Activated T-cell treated with anti-CD3 and anti-CD28 coated beads, Interleukin-2, amount 50 U/mL, for 1 hour (primary cell): ENCODE measurements around the gene SFRP5.

ENCODE experiments used
- DNase-seq: peaks from one replicate; pipeline ENCODE4 v3.0.0-alpha.2; 2020

Gene SFRP5

DNA sequence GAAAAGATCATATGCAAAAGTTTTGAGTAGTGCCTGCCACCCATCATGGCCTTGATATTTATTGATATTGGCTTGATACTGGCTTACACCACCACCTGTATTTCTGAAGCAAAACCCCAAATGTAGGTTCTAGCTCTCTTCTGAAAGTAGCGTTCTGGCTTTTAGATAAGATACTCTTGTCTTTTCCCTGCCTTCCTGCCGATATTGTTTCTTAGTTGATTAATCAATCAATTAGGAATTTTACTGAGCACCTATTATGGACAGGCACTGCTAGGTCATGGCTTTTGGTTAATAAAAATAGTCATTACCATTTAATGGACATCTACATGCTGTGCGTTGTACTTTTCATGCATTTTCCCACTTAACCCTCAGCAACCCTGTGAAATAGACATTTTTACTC is 7.9 kb downstream of the SFRP5 start:
- no peak for DNase-seq

DNA sequence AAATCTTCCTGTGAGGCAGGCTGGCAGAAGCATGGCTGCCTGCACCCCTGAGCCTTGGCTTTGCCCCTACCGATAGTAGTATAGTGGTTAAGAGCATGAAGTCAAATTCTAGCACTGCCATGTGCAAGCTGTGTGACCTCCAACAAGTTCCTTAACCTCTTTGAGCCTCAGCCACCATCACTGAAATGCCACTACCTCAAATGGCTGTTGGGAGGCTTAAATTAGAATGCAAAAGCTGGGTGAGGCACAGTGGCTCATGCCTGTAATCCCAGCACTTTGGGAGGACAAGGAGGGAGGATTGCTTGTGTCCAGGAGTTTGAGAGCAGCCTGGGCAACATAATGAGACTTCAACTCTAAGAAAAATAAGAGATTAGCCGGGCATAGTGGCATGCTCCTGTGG is 8.4 kb downstream of the SFRP5 start:
- DNase-seq, result no peak

DNA sequence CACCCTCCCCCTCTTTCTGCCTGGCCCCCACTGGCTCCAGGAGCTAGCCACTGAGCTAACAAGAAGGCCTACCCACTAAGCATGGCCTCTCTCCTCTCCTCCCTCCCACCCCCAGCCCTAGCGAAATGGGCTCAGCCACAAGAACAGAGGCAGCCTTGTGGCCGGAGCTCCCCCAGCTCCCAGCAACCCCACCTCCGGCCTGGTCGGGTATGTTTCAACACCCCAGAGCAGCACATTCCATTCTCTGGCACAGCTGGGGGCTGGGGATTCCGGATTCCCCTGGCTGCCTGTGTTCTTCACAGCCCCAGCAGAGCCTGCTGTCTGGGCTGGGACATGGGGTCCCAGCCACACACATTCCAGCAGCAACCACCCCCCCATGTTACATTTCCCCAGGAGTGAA is 9.0 kb downstream of the SFRP5 start:
- DNase-seq, result no peak

DNA sequence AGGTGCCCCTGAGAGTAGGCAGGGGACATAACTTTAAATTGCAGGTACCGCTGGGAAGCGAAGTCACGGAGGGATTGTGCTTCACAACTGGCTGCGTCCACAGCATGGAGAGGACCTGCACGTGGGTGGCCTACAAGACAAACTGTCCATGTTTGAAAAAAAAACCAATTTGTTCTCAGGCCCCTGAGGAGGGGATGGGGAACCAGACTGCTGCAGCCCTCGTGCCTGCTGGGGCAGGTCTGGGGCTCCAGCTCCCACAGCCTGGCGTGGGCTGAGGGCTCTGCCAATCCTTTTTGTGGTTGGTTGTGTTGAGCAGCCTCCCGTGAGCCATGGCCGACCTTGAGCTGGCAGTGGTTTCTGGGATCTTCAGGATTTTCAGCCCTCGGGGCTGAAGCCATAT is 9.7 kb downstream of the SFRP5 start:
- no peak for DNase-seq

DNA sequence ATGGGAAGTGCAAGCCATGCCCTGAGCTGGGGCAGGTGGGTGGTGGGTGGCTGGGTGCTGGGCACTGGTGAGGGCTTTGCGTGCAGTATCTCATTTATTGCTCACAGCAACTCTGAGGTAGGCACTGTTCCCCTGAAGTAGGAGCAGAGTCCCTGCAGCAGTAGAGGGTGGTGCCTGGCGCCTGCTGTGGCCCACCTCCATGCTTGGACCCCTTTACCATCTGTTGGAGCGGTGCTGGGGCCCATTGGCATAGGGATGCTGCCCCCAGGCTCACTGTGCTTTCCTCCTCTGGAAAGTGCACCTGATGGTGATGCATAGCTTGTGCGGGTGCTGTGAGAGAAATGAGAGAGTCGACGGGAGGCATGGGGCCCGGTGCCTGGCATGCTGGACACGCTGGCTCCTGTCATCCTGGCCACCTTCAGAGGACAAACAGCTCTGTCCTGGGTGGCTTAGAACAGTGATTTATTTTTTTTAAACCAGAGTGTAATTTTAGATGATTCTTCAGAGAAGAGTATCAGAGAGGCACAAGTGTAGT is 10.4 kb downstream of the SFRP5 start:
- no peak for DNase-seq

DNA sequence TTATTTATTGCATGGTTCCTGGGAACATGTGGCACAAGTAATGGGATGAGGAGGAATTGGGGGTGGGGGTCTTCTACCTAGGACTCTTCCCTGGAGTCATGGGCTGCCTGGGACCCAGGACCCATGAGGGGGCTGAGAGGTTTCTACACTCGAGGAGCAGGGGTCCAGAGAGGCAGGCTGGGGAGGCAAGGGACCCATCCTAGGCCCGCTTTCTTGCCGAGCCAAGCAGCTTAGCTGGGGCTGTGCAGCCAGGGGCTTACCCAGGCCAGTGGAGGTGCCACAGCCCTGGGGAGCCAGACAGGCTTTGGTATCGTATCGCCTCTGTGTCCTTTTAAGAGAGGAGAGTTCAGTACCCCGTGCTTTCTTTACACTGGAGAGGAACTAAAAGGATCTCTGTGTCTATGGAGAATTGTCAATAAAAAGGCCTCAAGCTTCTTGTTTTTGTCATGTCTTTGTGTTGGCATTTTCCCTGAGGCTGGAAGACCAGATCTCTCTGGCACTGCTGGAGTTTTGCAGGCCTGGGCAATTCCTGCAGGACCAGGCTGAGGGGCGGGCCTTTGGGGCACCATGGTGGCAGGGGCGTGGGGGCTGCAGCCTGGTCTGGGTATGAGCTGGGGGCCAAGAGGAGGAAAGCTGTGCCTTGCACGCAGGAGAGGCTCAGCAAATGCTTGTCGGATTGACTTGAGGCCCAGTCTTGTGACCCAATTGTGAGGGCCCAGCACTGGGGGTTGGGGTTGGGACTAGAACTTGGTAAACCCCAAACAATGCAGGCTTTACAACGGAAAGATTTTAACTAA is 11.1 kb downstream of the SFRP5 start:
- no peak for DNase-seq

DNA sequence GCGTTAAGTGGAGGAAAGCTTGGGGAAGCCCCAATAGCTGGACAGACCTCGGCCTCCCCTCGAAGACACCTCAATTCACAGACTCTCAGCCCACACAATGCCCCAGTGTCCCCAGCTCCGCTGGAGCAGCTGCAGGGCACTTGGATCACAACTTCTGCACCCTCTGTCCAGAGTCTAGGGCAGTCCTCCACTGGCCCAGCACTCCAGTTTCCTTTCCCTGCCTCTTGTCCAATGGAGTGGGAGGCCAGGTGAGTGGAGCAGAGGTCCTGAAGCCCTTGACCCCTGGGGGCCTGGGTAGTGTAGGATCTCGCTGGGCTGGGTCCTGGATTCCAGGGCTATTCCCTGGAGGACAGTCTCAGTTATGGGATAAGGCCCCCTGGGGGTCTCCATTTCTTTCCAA is 11.9 kb downstream of the SFRP5 start:
- peak; percentile 13 for DNase-seq

DNA sequence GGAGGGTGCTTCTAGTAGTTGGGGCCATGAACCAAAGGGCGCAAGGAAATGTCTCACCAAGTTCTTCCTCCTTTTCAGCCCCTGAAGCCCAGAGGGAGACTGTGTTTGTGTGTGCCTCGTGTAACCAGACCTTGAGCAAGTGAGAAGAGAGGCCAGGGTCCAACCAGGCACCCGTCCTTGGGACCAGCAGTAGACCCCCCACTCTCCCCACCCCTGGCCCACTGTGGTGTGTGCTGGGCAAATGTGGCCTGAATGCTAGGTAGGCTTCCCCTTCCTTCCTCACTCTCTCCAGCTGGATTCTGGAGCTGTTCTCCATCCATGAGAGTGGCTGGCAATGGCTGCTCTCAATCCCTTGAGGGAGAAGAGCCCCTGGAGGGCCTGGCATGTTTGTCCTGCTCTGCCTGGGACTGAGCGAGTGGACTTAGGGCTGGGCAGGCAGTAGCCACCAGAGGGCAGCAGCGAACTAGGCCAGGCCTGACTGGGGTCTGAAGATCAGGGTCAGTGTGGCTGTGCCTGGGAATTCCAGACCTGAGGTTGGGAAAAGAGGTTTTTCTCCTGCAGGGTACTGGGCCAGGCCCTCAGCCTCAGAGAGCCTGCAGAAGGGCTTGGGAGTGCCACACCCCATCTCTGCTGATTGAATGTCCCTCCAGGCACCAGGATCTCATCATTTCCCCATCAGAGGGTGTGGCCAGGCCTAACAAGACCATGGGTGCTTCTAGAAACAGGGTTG is 12.5 kb downstream of the SFRP5 start:
- DNase-seq, result peak; percentile 60

DNA sequence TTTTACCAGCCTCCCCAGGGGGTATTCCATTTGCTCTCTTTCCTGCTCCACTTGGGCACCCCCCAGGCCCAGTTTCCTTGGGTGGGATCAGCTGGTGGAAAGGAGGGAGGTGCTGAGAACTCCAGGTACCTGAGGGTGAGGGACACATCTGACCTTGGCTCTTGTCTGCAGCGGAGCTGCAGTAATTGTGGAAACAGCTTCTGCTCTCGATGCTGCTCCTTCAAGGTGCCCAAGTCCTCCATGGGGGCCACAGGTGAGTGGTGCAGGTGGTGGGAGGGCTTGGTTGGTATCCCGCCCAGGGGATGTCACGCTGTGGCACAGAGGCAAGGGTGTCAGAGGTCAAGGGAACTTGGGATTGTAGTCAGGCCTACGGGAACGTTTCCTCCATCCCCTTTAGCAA is 14.3 kb downstream of the SFRP5 start:
- DNase-seq, result no peak

DNA sequence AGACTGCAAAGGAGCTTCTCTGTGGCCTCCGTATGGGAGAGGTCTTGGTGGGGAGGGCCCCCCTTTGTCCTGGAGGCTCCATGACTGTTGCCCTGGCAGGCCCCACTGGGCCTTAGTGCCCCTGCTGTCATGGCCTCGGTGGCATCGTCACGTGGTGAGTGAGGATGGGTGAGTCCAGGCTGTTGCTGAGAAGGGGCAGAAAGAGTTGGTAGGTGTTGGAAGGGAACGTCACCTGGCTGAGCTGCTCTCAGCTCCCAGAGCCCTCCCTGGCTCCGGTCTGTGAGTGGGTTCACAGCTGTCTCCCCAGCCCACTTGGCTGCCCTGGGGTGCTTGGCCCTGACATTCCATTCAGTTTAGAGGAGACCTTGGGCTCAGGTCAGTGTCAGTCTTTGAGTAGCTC is 16.1 kb downstream of the SFRP5 start:
- DNase-seq, result no peak

DNA sequence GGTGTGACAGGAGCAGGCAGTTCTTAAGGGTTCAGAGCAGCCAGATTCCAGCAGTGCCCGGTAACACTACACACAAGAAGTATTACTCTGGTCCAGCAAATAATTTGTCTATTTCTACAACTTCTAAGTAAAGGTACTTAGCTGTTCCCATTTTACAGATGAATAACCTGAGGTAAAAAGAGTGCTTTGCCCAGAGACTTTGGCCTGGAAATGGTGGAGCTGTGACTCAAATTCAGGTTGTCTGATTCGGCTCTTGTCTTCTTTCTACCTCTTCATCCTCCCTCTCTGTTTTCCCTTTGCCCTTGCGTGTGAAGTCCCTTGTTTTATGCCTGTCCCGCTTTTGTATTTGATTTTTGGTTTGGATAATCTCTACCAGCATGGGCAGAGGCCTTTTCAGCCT is 17.1 kb downstream of the SFRP5 start:
- no peak for DNase-seq

DNA sequence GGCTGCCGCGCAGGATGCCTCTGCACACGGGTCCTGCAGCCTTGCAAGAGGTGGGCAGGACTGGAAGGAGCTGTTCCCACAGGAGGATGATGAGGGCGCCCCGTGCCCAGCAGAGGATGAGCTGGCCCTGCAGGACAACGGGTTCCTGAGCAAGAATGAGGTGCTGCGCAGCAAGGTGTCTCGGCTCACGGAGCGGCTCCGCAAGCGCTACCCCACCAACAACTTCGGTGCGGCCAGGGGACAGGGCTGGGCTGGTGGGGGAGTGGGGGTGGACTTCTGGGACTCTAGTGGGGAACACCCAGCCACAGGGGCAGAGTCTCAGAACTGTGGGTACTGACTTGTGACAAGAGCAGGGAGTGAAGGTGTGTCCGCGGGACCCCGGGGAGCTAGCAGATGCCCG is 18.8 kb downstream of the SFRP5 start:
- no peak for DNase-seq

DNA sequence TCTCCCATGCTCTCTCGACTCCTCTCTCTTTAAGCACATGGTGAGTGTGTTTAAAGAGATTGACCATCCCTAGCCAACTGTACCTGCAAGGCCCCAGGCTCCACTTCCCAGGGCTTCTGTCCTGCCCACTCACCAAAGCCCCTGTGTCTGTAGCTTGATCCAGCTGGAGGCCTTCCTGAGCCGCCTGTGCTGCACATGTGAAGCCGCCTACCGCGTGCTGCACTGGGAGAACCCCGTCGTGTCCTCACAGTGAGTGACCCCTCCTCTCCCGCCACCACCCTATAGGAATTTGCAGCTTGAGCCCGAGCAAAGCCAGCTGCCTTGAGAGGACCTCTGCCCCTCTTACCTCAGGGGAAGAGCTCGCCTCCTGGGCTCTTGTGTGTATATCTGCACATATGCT is 23.7 kb downstream of the SFRP5 start:
- no peak for DNase-seq

DNA sequence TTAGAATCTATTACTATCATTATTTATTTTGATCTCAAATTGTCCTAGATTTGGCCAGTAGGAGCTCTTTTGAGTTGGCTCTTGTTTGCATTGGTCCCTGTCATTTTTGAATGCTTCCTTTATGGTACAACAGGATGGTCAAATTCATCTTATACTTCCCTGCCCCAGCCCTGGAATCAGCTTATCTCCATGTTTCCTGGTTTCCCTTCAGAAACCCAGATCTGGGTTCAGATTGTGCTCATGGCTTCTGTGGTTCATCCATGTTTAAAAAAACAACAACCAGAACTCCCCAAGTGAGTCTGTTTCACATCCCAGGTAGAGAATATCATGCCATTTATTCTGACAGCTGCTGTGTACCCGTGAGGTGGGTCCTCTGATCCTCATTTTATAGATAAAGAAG is 24.2 kb downstream of the SFRP5 start:
- DNase-seq, result no peak

DNA sequence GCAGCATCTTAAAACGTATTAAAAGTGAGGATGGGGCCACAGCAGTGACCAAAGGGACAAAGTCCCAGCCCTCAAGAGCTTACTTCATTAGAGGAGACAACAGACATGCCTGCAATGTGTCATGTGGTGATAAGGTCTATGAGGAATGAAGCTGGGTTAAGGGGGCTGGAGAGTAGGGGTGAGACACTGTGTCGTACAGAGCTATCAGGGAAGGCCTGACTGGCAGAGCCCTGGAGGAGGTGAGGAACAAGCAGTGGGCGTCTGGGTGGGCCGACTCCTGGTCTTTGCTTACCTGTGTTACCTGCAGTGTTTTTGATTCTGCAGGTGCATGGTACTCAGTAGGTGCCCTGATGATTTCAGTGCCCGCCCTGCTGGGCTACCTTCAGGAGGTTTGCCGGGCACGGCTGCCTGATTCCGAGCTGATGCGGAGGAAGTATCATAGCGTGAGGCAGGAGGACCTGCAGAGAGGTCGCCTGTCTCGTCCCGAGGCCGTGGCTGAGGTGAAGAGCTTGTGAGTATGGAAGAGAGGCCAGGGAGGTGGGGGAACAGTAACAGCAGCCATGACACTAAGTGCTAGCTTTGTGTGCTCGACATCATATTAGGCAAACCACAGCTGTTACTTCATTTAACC is 27.3 kb downstream of the SFRP5 start:
- DNase-seq, result no peak

DNA sequence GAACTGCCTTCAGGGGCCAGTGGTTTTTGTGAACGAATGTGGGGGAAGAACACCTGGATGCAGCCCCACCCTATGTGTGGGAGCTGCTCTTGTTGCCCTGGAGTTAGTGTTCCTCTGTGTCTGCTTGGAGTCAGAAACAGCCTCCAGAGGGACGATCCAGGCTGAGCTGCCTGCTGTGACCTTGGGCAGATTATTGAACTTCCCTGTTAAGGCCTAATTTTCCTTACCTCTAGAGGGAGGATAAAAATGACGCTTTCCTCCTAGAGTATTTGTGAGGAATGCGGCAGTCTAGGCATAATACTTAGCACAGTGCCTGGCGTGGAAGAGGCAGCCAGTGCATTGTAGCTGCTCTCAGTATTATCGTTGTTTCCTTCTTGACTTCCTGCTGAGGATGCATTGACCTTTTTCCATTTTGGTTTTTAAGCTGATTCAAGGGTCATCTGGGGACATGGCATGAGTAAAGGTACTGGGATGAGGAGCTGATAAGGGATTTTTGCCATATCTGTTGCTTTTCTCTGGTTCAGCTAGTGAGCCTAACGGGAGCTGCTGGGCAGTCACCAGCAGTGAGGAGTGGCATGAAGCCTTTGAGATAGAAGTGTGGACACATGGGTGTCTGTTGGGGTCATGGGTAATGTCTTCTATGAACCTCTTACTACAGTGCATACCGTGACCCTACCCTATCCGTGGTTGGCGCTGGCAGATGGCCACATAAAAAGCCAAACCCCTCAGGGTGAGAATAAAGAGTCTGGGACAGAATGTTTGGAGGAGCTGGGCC is 28.4 kb downstream of the SFRP5 start:
- DNase-seq, result no peak

DNA sequence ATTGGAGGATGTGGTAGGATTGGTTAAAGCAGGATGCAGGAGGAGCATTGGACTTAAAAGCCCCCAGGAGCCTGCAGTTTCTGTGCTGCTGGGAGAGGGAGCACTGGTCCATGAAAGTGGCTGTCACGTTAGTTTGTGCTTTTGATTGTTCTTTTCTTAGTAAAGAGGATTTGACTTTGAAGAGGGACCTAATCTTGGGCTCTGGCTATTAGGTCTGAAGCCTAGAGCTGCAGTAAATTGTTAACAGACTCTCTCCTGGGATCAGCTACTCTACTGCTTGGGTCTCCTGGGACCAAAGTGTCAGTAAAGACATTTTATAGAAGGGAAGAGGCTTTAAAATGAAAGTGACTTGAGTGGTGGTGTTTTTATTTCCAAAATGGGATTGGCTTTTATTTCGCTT is 31.2 kb downstream of the SFRP5 start:
- no peak for DNase-seq

DNA sequence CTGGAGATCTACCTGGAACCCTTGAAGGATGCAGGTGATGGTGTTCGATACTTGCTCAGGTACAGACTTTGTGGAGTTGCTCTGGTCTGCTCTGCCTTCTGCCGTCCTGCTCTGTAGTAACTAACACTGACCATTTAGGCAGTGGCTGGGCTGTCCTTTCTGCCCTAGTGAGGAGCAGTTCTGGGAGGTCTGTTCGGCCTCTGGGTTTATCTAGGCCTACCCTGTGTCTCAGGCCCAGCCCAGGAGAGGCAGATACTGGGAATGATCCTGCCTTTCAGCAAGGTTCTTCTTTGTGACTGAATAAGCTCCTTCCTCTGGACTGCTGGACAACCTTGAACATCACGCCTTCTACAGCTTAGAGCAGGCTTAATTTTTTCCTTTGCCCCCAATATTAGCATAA is 33.2 kb downstream of the SFRP5 start:
- no peak for DNase-seq

DNA sequence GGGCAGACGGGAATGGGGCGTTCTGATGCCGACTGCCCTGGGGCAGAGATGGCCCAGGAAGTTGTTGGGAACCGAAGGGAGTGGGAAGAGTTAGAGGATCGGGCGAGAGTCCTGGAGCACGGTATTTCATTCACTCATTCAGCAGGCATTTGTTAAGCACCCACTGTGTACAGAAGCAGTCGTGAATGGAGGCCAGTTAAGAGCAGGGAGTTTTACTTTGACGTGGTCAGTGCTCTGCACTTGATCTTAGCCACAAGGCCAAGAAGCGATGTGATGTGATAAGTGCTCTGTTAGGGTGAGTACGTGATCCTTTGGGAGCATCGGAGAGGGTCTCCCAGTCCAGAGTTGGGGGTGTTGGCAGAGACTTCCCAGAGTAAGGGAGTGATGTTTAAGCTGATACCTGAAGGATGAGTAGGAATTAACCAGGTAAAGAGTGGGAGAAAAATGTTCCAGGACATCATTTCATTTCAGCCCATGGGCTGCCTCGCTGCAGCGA is 34.0 kb downstream of the SFRP5 start:
- DNase-seq, result no peak

DNA sequence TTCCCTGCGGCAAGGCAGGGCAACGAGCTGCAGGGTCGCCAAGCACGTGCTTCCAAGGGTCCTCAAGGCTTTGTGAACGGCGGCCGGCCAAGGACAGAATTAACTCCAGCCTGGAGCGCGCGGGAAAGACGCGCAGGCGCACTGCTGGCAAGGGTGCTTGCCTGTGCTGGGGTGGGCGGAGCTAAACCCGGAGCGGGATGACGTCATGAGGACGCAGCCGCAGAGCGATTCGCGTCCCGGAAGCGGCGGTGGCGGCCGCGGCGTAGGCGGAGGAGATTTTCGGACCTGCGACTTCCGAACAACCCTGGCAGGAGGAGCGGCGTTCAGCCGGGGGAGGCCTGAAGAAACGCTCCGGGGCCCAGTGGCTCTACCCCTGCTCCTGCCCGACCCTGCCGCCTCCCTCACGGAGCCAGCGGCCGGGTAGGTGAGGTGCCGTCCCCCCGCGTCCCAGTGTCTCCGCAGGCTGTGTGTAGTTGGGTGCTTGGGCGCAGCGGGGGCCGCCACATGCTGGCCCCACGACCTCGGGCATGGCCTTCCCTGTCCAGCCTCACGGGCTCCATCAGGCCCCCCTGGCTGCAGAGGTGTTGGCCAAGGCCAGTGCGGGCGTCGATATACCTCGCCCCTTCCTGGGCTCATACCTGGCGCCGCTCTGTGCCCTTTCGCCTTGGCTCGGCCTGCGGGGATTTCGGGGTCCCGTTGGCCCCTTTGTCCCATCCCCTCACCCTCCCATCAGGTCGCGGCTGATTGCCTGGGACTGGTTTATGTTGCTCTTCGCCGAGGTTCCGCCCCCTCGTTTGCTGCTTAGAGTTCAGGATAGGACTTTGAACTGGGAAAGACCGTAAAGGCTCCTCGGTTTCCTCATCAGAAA is 34.7 kb downstream of the SFRP5 start, which contains the start of gene ZFYVE27:
TSS of gene ZFYVE27 (plus strand) at position 227 of the 868 bp plus-strand sequence. CDS start 1,350 bp downstream, outside the sequence.
- peak; percentile 96 for DNase-seq

DNA sequence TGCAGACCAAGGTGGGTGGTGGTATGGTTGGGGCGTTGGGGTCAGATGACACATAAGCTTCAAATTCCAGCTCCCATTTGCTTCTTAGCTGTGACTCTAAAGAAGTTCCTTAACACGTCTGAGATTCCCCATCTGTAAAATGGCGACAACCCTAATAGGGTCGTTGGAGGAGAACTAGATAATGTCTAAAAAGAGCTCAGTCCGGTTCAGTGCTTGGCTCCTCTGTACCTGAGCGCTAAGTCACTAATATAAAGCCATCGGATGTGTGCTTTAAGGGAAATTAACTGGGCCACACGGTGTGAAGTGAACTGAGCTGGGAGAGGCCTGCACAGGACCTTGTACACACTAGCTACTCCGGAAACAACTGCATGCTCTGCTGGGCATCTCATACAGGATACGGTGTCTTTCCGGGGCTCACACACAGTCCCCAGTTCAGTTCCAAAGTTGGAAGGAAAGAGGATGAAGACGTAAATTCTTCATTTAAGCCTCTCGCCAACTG is 35.3 kb downstream of the SFRP5 start:
- no peak for DNase-seq

DNA sequence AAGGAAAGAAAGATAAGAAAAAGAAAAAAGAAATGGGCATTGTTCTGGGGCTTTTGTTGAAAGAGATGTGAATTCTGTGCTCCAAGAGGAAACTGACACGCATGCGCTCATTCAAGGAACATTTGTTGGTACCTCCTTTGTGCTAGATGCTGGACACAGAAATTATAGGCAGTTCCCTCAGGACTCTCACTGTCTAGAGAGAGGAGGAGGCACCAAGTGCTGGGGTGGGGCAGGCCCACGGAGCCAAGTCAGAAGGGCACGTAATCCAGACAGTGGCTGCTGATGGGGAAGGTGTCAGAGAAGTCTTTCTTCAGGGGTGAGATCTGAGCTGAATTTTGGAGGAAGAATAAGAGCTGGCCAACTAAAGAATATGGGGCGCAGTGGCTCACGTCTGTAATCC is 37.8 kb downstream of the SFRP5 start:
- no peak for DNase-seq
